IgD-negative memory B cell (primary cell): ENCODE measurements around the gene FANCI. TPM values are rescaled to one million over a fixed set of nuclear protein-coding genes. Genes with fewer than 3 reads are reported as not detected.
"Not testable (repeated sequence)": the region's sequence is repeated elsewhere in the genome, so short reads cannot be mapped to it uniquely, and the experiment has no call there.

ENCODE experiments used
- H3K27ac Mint-ChIP-seq, 3 donors: one replicate each; pipeline ENCODE4 v1.8.0; 2020 to 2022; ENCODE audit warnings: mild to moderate bottlenecking in 3 of 3, mixed read lengths in 3 of 3, moderate library complexity in 1 of 3
- H3K27me3 Mint-ChIP-seq: one replicate; pipeline ENCODE4 v1.8.0; 2021; ENCODE audit warnings: mixed read lengths
- H3K36me3 Mint-ChIP-seq: one replicate; pipeline ENCODE4 v1.8.0; 2020; ENCODE audit warnings: mild to moderate bottlenecking, mixed read lengths
- H3K4me1 Mint-ChIP-seq, 3 donors: one replicate each; pipeline ENCODE4 v1.8.0; 2020 to 2022; ENCODE audit warnings: mixed read lengths in 3 of 3, mild to moderate bottlenecking in 1 of 3
- H3K4me3 Mint-ChIP-seq, 4 donors: one replicate each; pipeline ENCODE4 v1.8.0; 2020 to 2022; ENCODE audit warnings: mild to moderate bottlenecking in 4 of 4, mixed read lengths in 4 of 4, moderate library complexity in 3 of 4
- H3K9me3 Mint-ChIP-seq, 3 donors: one replicate each; pipeline ENCODE4 v1.8.0; 2020 to 2021; ENCODE audit warnings: mixed read lengths in 3 of 3, mild to moderate bottlenecking in 1 of 3
- polyA plus RNA-seq: library from polyadenylated mRNA; unstranded; fragments of 300-500 nt; fragmentation: Illumina TruSeq; gene quantifications from one replicate; pipeline ENCODE4 v1.2.3, GENCODE V29; 2021

Gene FANCI
- polyA plus RNA-seq, 1 donor from 2014 or later, result 3.4 TPM

GRCh38 chr15:89244574-89244903 lies 760 bp downstream of the FANCI start:
- Mint-ChIP-seq H3K4me1 (peaks cover 10 to 20% (median 15%) of the 10 kb centered on the region in 3 donors), H3K27ac (peak overlapping the region; percentile 66 to 98 (median 90)), H3K4me3 (peak overlapping the region; percentile 92 to 99 (median 96)), H3K9me3 (no peaks in the 10 kb centered on the region), H3K36me3 (peaks cover 2% of the 10 kb centered on the region), H3K27me3 (no peaks in the 10 kb centered on the region)

- H3K27me3 Mint-ChIP-seq, result no peaks in the 10 kb centered on the region
- H3K9me3 Mint-ChIP-seq, result no peaks in the 10 kb centered on the region
- H3K27ac Mint-ChIP-seq, result no peak overlapping the region
- no peak overlapping the region for H3K4me3 Mint-ChIP-seq
- H3K4me1 Mint-ChIP-seq, result peaks cover 10 to 20% (median 15%) of the 10 kb centered on the region in 3 donors
- H3K36me3 Mint-ChIP-seq, result peaks cover 2% of the 10 kb centered on the region
These were observed 3.7 kb downstream of the FANCI start for GRCh38 chr15:89247446-89247845.

- no peaks in the 10 kb centered on the region for H3K27me3 Mint-ChIP-seq
- H3K4me1 Mint-ChIP-seq, result peaks cover 10 to 15% (median 14%) of the 10 kb centered on the region in 3 donors
- no peak overlapping the region for H3K27ac Mint-ChIP-seq
These were observed 4.8 kb downstream of the FANCI start for GRCh38 chr15:89248584-89248983.

GRCh38 chr15:89250142-89250541 lies 6.4 kb downstream of the FANCI start:
- not testable (repeated sequence) for H3K4me1 Mint-ChIP-seq, H3K9me3 Mint-ChIP-seq, H3K27me3 Mint-ChIP-seq, H3K36me3 Mint-ChIP-seq, H3K4me3 Mint-ChIP-seq, H3K27ac Mint-ChIP-seq

More at GRCh38 chr15:89248584-89248983, 4.8 kb downstream of the FANCI start:
- Mint-ChIP-seq H3K9me3 (no peaks in the 10 kb centered on the region), H3K4me3 (no peak overlapping the region), H3K36me3 (peaks cover 2% of the 10 kb centered on the region)

- not testable (repeated sequence) for H3K4me3 Mint-ChIP-seq, H3K27me3 Mint-ChIP-seq, H3K27ac Mint-ChIP-seq, H3K36me3 Mint-ChIP-seq, H3K4me1 Mint-ChIP-seq, H3K9me3 Mint-ChIP-seq
These were observed 33.5 kb downstream of the FANCI start for GRCh38 chr15:89277281-89277680.

- Mint-ChIP-seq H3K4me3 (no peak overlapping the region), H3K36me3 (peaks cover 9% of the 10 kb centered on the region), H3K9me3 (no peaks in the 10 kb centered on the region), H3K27ac (no peak overlapping the region), H3K4me1 (no peaks in the 10 kb centered on the region), H3K27me3 (no peaks in the 10 kb centered on the region)
These were observed 34.5 kb downstream of the FANCI start for GRCh38 chr15:89278307-89278706.

GRCh38 chr15:89282631-89283030 lies 38.9 kb downstream of the FANCI start:
- Mint-ChIP-seq H3K9me3 (peaks cover 0 to 5% (median 0%) of the 10 kb centered on the region in 3 donors), H3K4me1 (no peaks in the 10 kb centered on the region), H3K36me3 (peaks cover 17% of the 10 kb centered on the region), H3K4me3 (no peak overlapping the region), H3K27ac (no peak overlapping the region), H3K27me3 (no peaks in the 10 kb centered on the region)

- peaks cover 0 to 5% (median 0%) of the 10 kb centered on the region in 3 donors for H3K9me3 Mint-ChIP-seq
- H3K4me1 Mint-ChIP-seq, result no peaks in the 10 kb centered on the region
- H3K27me3 Mint-ChIP-seq, result no peaks in the 10 kb centered on the region
- H3K27ac Mint-ChIP-seq, result no peak overlapping the region
- no peak overlapping the region for H3K4me3 Mint-ChIP-seq
- H3K36me3 Mint-ChIP-seq, result peaks cover 17% of the 10 kb centered on the region
These were observed 39.4 kb downstream of the FANCI start for GRCh38 chr15:89283201-89283600.

- no peak overlapping the region for H3K4me3 Mint-ChIP-seq
- H3K36me3 Mint-ChIP-seq, result peaks cover 6% of the 10 kb centered on the region
- H3K27me3 Mint-ChIP-seq, result no peaks in the 10 kb centered on the region
- H3K27ac Mint-ChIP-seq, result no peak overlapping the region
- no peaks in the 10 kb centered on the region for H3K9me3 Mint-ChIP-seq
- H3K4me1 Mint-ChIP-seq, result no peaks in the 10 kb centered on the region
These were observed 48.2 kb downstream of the FANCI start for GRCh38 chr15:89291934-89292438.

GRCh38 chr15:89293012-89293411 lies 49.2 kb downstream of the FANCI start:
- H3K36me3 Mint-ChIP-seq, result peaks cover 3% of the 10 kb centered on the region
- H3K4me1 Mint-ChIP-seq, result no peaks in the 10 kb centered on the region
- H3K4me3 Mint-ChIP-seq, result no peak overlapping the region
- H3K27ac Mint-ChIP-seq, result no peak overlapping the region
- H3K9me3 Mint-ChIP-seq, result no peaks in the 10 kb centered on the region
- no peaks in the 10 kb centered on the region for H3K27me3 Mint-ChIP-seq

- peaks cover 12% of the 10 kb centered on the region for H3K36me3 Mint-ChIP-seq
- no peak overlapping the region for H3K27ac Mint-ChIP-seq
- H3K9me3 Mint-ChIP-seq, result peaks cover 0 to 4% (median 4%) of the 10 kb centered on the region in 3 donors
- H3K4me3 Mint-ChIP-seq, result no peak overlapping the region
- no peaks in the 10 kb centered on the region for H3K27me3 Mint-ChIP-seq
- peaks cover 0 to 2% (median 0%) of the 10 kb centered on the region in 3 donors for H3K4me1 Mint-ChIP-seq
These were observed 56.1 kb downstream of the FANCI start for GRCh38 chr15:89299896-89300295.

GRCh38 chr15:89301304-89302089 lies 57.7 kb downstream of the FANCI start:
- Mint-ChIP-seq H3K27ac (no peak overlapping the region), H3K36me3 (peaks cover 12% of the 10 kb centered on the region), H3K4me1 (peaks cover 0 to 2% (median 0%) of the 10 kb centered on the region in 3 donors)

GRCh38 chr15:89303986-89304385 lies 60.2 kb downstream of the FANCI start:
- H3K36me3 Mint-ChIP-seq, result peaks cover 6% of the 10 kb centered on the region
- H3K4me1 Mint-ChIP-seq, result no peaks in the 10 kb centered on the region
- H3K9me3 Mint-ChIP-seq, result no peaks in the 10 kb centered on the region
- no peak overlapping the region for H3K4me3 Mint-ChIP-seq
- no peak overlapping the region for H3K27ac Mint-ChIP-seq
- no peaks in the 10 kb centered on the region for H3K27me3 Mint-ChIP-seq

More at GRCh38 chr15:89301304-89302089, 57.7 kb downstream of the FANCI start:
- Mint-ChIP-seq H3K27me3 (no peaks in the 10 kb centered on the region), H3K4me3 (no peak overlapping the region), H3K9me3 (peaks cover 0 to 4% (median 4%) of the 10 kb centered on the region in 3 donors)

- Mint-ChIP-seq H3K4me1 (peaks cover 1 to 7% (median 4%) of the 10 kb centered on the region in 3 donors), H3K4me3 (no peak overlapping the region), H3K27ac (peak overlapping the region in 1 of 3 donors; percentile 7), H3K9me3 (no peaks in the 10 kb centered on the region), H3K36me3 (peaks cover 6% of the 10 kb centered on the region), H3K27me3 (no peaks in the 10 kb centered on the region)
These were observed 61.6 kb downstream of the FANCI start for GRCh38 chr15:89305395-89305794.

GRCh38 chr15:89307046-89307587 lies 63.3 kb downstream of the FANCI start:
- Mint-ChIP-seq H3K9me3 (no peaks in the 10 kb centered on the region), H3K27me3 (no peaks in the 10 kb centered on the region), H3K27ac (peak overlapping the region in 1 of 3 donors; percentile 35), H3K4me1 (peaks cover 4 to 14% (median 4%) of the 10 kb centered on the region in 3 donors), H3K4me3 (no peak overlapping the region), H3K36me3 (peaks cover 4% of the 10 kb centered on the region)

GRCh38 chr15:89307791-89308190 lies 64.0 kb downstream of the FANCI start:
- no peak overlapping the region for H3K4me3 Mint-ChIP-seq
- peaks cover 4% of the 10 kb centered on the region for H3K36me3 Mint-ChIP-seq
- peaks cover 4 to 14% (median 4%) of the 10 kb centered on the region in 3 donors for H3K4me1 Mint-ChIP-seq
- H3K27me3 Mint-ChIP-seq, result no peaks in the 10 kb centered on the region
- H3K27ac Mint-ChIP-seq, result no peak overlapping the region
- H3K9me3 Mint-ChIP-seq, result no peaks in the 10 kb centered on the region
